BJ (cell line): ENCODE results near the gene VEZF1. TPM values are rescaled to one million over a fixed set of nuclear protein-coding genes. Genes with fewer than 3 reads are reported as not detected.
"Not testable (repeated sequence)": the region's sequence is repeated elsewhere in the genome, so short reads cannot be mapped to it uniquely, and the experiment has no call there.

Source experiments
- CTCF ChIA-PET: fragments of 350-600 bp; formaldehyde crosslinking; extraction: SDS; loops from one replicate; lab custom pipeline; 2021; ENCODE audit warnings: antibody characterized with exemption, inconsistent platforms; lab: Yijun Ruan, JAX
- POLR2A ChIA-PET: fragments of 300-600 bp; sonication (Branson Sonifier 250); formaldehyde crosslinking; extraction: SDS; loops from one replicate; lab custom pipeline; 2021; ENCODE audit warnings: antibody characterized with exemption; lab: Charles Lee
- DNase-seq: peaks from one replicate; pipeline ENCODE4 v3.0.0-alpha.2; 2011; ENCODE audit warnings: low read depth
- H3K27me3 ChIP-seq: 2 replicates; pipeline ENCODE4 v1.6.0; 2011; ENCODE audit warnings: low read length; ENCODE audit not compliant: control insufficient read depth, insufficient read depth
- H3K36me3 ChIP-seq: 2 replicates; pipeline ENCODE4 v1.5.1; 2011; ENCODE audit warnings: low read length; ENCODE audit not compliant: control insufficient read depth, insufficient read depth
- H3K4me3 ChIP-seq: 2 replicates; pipeline ENCODE4 v1.5.1; 2011; ENCODE audit warnings: low read depth, mild to moderate bottlenecking, control low read depth, low read length
- polyA plus RNA-seq: library from polyadenylated mRNA; depleted of rRNA; stranded (reverse); fragments of >200 nt; gene quantifications from 2 replicates; pipeline ENCODE4 v1.2.3, GENCODE V29; 2011
- TF ChIP-seq, protein P1 (sequence below): IDR thresholded peaks from 2 replicates; pipeline ENCODE4 v1.5.1; 2011; ENCODE audit warnings: low read depth, mild to moderate bottlenecking, control low read depth, inconsistent platforms, low read length, moderate library complexity; ENCODE audit not compliant: insufficient read depth

Gene VEZF1
- polyA plus RNA-seq, 1 experiment = 27.3 TPM

DNA sequence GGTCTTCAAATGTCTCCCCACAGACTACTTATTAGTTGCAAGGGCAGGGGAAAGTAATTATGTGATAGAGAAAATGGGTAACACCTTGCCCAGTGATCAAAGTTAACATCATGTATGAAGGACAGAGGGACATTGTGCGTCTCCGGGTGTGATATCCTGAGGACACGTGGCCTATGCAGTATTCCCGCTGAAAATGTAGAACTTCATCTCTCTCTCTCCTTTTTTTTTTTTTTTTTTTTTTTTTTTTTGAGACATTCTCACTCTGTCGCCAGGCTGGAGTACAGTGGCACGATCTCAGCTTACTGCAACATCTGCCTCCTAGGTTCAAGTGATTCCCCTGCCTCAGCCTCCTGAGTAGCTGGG, 24.9 kb downstream of the VEZF1 start:
- CTCF ChIA-PET = no interaction called here
- POLR2A ChIA-PET = no interaction called here
- no peaks in the 10 kb centered on the region for H3K27me3 ChIP-seq
- no peak for DNase-seq
- no peaks in the 10 kb centered on the region for H3K36me3 ChIP-seq
- no peak overlapping the region for H3K4me3 ChIP-seq
- TF ChIP-seq, protein P1, sequence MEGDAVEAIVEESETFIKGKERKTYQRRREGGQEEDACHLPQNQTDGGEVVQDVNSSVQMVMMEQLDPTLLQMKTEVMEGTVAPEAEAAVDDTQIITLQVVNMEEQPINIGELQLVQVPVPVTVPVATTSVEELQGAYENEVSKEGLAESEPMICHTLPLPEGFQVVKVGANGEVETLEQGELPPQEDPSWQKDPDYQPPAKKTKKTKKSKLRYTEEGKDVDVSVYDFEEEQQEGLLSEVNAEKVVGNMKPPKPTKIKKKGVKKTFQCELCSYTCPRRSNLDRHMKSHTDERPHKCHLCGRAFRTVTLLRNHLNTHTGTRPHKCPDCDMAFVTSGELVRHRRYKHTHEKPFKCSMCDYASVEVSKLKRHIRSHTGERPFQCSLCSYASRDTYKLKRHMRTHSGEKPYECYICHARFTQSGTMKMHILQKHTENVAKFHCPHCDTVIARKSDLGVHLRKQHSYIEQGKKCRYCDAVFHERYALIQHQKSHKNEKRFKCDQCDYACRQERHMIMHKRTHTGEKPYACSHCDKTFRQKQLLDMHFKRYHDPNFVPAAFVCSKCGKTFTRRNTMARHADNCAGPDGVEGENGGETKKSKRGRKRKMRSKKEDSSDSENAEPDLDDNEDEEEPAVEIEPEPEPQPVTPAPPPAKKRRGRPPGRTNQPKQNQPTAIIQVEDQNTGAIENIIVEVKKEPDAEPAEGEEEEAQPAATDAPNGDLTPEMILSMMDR = no peak

DNA sequence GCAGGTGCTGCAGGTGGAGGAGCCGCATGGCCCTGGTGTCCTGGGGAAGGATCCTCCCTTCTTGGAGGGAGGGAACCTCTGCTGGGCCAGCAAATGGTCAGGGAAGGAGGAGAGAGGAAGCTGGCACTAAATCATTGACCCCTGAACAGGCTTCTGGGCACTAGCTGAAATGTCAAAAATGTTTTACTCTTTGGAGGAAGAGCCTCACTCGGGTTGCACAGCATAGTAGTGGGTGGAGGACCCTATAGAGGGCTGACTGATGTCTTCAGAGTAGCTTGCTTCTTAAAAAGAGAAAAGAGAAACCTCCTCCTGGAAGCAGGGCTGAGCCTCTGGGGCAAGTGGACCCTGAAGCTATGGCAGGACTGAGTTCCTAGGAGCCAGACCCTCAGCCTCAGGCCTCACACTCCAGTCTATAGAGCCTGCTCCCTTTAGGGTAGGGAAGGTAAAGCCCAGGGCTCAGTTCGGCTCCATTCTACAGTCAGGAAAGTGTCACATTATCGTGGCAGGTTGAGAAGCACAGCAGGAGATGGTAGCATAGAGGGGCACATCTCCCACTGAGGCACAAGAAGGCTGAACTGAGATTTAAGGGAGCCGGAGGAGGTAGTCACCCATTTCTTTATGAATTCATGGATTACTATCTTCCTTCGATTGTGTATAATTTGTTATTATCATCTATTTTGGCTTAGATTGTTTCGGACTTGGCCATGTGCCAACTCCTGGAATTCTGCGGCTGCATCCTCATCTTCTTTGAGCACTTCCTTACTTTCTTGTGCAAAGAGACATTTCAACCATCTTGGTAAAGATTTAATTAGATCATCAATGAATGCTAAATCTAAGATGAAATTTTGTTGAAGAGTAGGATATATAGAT, 25.5 kb downstream of the VEZF1 start:
- ChIA-PET CTCF (interaction anchor here (0.8 kb wide), 1 partner anchor 28 kb away, joined by 4 read pairs; no protein-coding TSS in a partner anchor), POLR2A (no interaction called here)
- no peaks in the 10 kb centered on the region for H3K27me3 ChIP-seq
- H3K36me3 ChIP-seq = no peaks in the 10 kb centered on the region
- H3K4me3 ChIP-seq = no peak overlapping the region
- no peak for DNase-seq
- TF ChIP-seq, protein P1 = no peak

DNA sequence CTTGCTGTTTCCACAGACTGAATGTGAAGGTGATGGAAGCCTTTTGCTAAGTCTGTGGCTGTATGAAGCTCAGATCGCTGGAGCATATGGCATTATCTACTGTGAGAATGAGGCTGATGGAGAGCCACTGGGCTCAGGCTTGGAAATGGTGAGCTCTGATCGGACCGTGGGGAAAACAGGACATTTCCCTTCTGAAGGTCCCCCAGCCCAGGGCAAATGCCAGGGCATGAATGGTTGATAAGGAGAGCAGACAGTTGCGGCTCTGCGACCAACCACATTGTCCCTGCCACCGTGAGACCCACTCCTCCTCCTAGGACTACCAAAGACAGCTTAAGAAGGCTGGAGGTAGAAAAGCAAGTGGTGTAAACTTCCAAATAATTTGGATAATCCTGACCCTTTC, 28.1 kb downstream of the VEZF1 start:
- Histone ChIP-seq H3K36me3 (no peaks in the 10 kb centered on the region), H3K4me3 (no peak overlapping the region), H3K27me3 (no peaks in the 10 kb centered on the region)
- ChIA-PET CTCF (interaction anchor here (1.2 to 1.3 kb wide), 2 partner anchors 15 to 40 kb away, joined by 3 to 4 read pairs; no protein-coding TSS in a partner anchor), POLR2A (no interaction called here)
- TF ChIP-seq, protein P1 = no peak
- no peak for DNase-seq

DNA sequence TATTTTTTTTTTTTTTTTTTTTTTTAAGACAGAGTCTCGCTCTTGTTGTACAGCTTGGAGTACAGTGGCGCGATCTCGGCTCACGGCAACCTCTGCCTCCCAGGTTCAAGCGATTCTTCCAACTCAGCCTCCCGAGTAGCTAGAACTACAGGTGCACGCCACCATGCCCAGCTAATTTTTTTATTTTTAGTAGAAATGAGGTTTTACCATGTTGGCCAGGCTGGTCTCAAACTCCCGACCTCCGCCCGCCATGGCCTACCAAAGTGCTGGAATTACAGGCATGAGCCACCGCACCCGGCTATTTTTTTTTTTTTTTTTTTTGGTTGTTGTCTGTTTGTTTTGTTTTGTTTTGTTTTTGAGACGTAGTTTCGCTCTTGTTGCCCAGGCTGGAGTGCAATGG, 29.7 kb downstream of the VEZF1 start:
- H3K4me3 ChIP-seq, POLR2A ChIA-PET, DNase-seq, H3K27me3 ChIP-seq, H3K36me3 ChIP-seq: not testable (repeated sequence)
- CTCF ChIA-PET = interaction anchor here (1.4 kb wide), 1 partner anchor 12 kb away, joined by 3 read pairs; no protein-coding TSS in a partner anchor

DNA sequence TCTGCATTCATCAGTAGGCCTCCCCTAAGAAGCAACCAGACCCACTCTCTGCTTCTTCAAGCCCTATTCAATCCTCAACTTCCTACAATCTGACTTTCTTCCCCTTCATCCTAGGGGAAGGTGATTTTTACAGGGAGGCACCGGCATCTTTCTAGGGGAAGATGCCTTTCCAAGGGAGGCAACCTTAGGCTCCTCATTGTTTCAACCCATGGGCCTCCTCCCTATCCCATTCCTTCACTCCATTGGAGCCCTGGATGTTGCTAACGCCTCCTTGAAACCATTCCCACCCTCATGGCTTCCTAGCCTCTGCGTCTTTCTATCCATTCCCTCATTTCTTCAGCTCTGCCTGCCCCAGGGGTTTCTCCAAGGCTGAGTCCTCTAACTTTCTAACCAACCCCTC, 30.2 kb downstream of the VEZF1 start:
- ChIA-PET POLR2A (no interaction called here), CTCF (interaction anchor here (1.4 kb wide), 1 partner anchor 13 kb away, joined by 3 read pairs; no protein-coding TSS in a partner anchor)
- TF ChIP-seq, protein P1 = no peak
- no peaks in the 10 kb centered on the region for H3K27me3 ChIP-seq
- H3K4me3 ChIP-seq = no peak overlapping the region
- no peak for DNase-seq
- no peaks in the 10 kb centered on the region for H3K36me3 ChIP-seq
